T follicular helper cell (primary cell): ENCODE measurements around the gene VWA3A.

Source experiments
- DNase-seq: peaks from one replicate; pipeline ENCODE4 v3.0.0-alpha.2; 2020; ENCODE audit warnings: low read depth

The VWA3A gene

GRCh38 chr16:22204091-22204655, 111.8 kb downstream of the VWA3A start:
- no peak for DNase-seq

GRCh38 chr16:22205577-22206012, 113.3 kb downstream of the VWA3A start:
- no peak for DNase-seq

DNA sequence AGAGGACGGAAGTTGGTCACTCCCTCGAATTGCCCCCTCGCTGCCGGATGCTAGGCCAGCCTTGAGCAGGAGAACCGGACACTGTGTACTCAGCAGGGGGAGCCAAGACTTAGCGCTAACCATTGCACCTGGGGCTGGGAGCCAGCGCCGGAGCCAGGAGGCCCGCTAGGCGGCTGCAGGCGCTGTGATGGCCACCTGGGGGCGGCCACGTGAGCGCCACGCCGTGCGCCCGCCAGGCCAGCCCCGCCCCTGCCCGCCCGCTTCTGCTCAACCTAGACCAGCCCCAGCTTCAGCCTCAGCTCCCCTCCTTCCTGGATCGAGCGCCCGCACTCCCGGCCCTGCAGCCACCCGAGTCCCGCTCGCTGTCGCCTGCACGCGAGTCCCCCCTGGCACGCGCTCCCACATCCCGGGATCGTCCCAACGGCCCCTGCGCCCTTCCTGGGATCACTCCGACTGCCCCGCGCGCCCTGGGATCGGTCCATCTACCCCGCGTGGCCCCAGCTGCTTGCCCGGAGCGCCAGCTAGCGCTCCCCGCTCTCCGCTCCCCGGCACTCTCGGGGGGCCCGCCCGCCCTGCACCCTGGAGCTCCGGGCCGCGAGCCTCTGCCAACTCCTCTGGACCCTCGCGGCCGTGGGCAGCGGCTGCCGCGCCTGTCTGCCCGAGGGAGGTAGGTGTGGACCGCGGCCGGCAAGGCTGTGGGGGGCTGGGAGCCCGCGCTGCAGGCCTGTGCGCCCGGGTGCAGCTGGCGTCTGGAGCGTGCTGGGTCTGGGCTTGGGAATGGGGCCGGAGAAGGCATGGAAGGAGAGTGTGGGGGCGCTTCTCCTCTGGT, 113.9 kb downstream of the VWA3A start, which contains the start of gene EEF2K:
EEF2K (plus strand) TSS at position 266 of the 829 bp plus-strand sequence. CDS start 19,452 bp downstream, outside the sequence.
- DNase-seq = peak; percentile 69
